ENCODE results near the gene BLZF1. TPM values are rescaled to one million over a fixed set of nuclear protein-coding genes. Genes with fewer than 3 reads are reported as not detected.
A peak's percentile ranks its signal among the peaks of the same experiment; 100 is the strongest.
"Not testable (repeated sequence)": the region's sequence is repeated elsewhere in the genome, so short reads cannot be mapped to it uniquely, and the experiment has no call there.

BLZF1 gene
- total and polyA plus RNA-seq, 4 donors, result 14.9 to 27.3 (median 26.6) TPM

- ATAC-seq (ENCODE audit: low FRiP score) (no peak), DNase-seq (no peak)
- no peaks in the 10 kb centered on the region for H3K27me3 ChIP-seq (ENCODE audit: control insufficient read depth in 1 of 2, insufficient read depth in 2 of 2, low read length in 1 of 2)
- H3K4me1 ChIP-seq (ENCODE audit: control insufficient read depth in 1 of 2, insufficient read depth in 2 of 2, low read length in 2 of 2), result no peaks in the 10 kb centered on the region
- no peak overlapping the region for H3K4me3 ChIP-seq (ENCODE audit: low read length in 2 of 2)
- intact Hi-C loops (cut with DNase I), result no loop called here
- H3K27ac ChIP-seq (ENCODE audit: low read depth in 1 of 2, low read length in 2 of 2), result no peak overlapping the region
- no peaks in the 10 kb centered on the region for H3K9me3 ChIP-seq (ENCODE audit: control insufficient read depth, low read length)
- 100% methylated on average over 1 of the region's 1 CpG for WGBS, 2 donors
- no peaks in the 10 kb centered on the region for H3K36me3 ChIP-seq (ENCODE audit: control insufficient read depth in 1 of 2, insufficient read depth in 2 of 2, low read length in 1 of 2)
These were observed 38.6 kb upstream of the BLZF1 start for GRCh38 chr1:169329383-169329782.

GRCh38 chr1:169330927-169331326 is 37.1 kb upstream of the BLZF1 start:
- intact Hi-C loops (cut with DNase I), result no loop called here
- Histone ChIP-seq H3K27ac (ENCODE audit: low read depth in 1 of 2, low read length in 2 of 2) (no peak overlapping the region), H3K36me3 (ENCODE audit: control insufficient read depth in 1 of 2, insufficient read depth in 2 of 2, low read length in 1 of 2) (peaks cover 0 to 2% of the 10 kb centered on the region in 2 donors), H3K4me1 (ENCODE audit: control insufficient read depth in 1 of 2, insufficient read depth in 2 of 2, low read length in 2 of 2) (no peaks in the 10 kb centered on the region), H3K9me3 (ENCODE audit: control insufficient read depth, low read length) (no peaks in the 10 kb centered on the region), H3K27me3 (ENCODE audit: control insufficient read depth in 1 of 2, insufficient read depth in 2 of 2, low read length in 1 of 2) (no peaks in the 10 kb centered on the region), H3K4me3 (ENCODE audit: low read length in 2 of 2) (no peak overlapping the region)
- no peak for ATAC-seq (ENCODE audit: low FRiP score)
- DNase-seq, result no peak
- 95 to 98% methylated on average over 2 of the region's 2 CpGs for WGBS, 2 donors

GRCh38 chr1:169334727-169335126 is 33.3 kb upstream of the BLZF1 start:
- ATAC-seq (ENCODE audit: low FRiP score); intact Hi-C loops (cut with DNase I); H3K4me1 ChIP-seq (ENCODE audit: control insufficient read depth in 1 of 2, insufficient read depth in 2 of 2, low read length in 2 of 2); H3K27ac ChIP-seq (ENCODE audit: low read depth in 1 of 2, low read length in 2 of 2); H3K36me3 ChIP-seq (ENCODE audit: control insufficient read depth in 1 of 2, insufficient read depth in 2 of 2, low read length in 1 of 2); H3K27me3 ChIP-seq (ENCODE audit: control insufficient read depth in 1 of 2, insufficient read depth in 2 of 2, low read length in 1 of 2); DNase-seq; H3K9me3 ChIP-seq (ENCODE audit: control insufficient read depth, low read length); H3K4me3 ChIP-seq (ENCODE audit: low read length in 2 of 2): not testable (repeated sequence)
- 97 to 99% methylated on average over 3 of the region's 3 CpGs for WGBS, 2 donors

GRCh38 chr1:169336947-169337715 is 30.9 kb upstream of the BLZF1 start:
- DNase-seq, result peak in 1 of 2 donors; percentile 40
- ATAC-seq (ENCODE audit: low FRiP score); H3K4me1 ChIP-seq (ENCODE audit: control insufficient read depth in 1 of 2, insufficient read depth in 2 of 2, low read length in 2 of 2); H3K9me3 ChIP-seq (ENCODE audit: control insufficient read depth, low read length); H3K36me3 ChIP-seq (ENCODE audit: control insufficient read depth in 1 of 2, insufficient read depth in 2 of 2, low read length in 1 of 2); H3K27ac ChIP-seq (ENCODE audit: low read depth in 1 of 2, low read length in 2 of 2); H3K4me3 ChIP-seq (ENCODE audit: low read length in 2 of 2); intact Hi-C loops (cut with DNase I); H3K27me3 ChIP-seq (ENCODE audit: control insufficient read depth in 1 of 2, insufficient read depth in 2 of 2, low read length in 1 of 2): not testable (repeated sequence)
- WGBS, 2 donors, result 98 to 99% methylated on average over 27 to 35 of the region's 35 CpGs

- Histone ChIP-seq H3K27me3 (ENCODE audit: control insufficient read depth in 1 of 2, insufficient read depth in 2 of 2, low read length in 1 of 2) (no peaks in the 10 kb centered on the region), H3K4me3 (ENCODE audit: low read length in 2 of 2) (no peak overlapping the region), H3K27ac (ENCODE audit: low read depth in 1 of 2, low read length in 2 of 2) (no peak overlapping the region), H3K4me1 (ENCODE audit: control insufficient read depth in 1 of 2, insufficient read depth in 2 of 2, low read length in 2 of 2) (no peaks in the 10 kb centered on the region), H3K36me3 (ENCODE audit: control insufficient read depth in 1 of 2, insufficient read depth in 2 of 2, low read length in 1 of 2) (peaks cover 0 to 2% of the 10 kb centered on the region in 2 donors), H3K9me3 (ENCODE audit: control insufficient read depth, low read length) (no peaks in the 10 kb centered on the region)
- intact Hi-C loops (cut with DNase I), result no loop called here
- DNase-seq, result no peak
- WGBS, 2 donors, result 77 to 79% methylated on average over 2 of the region's 2 CpGs
- ATAC-seq (ENCODE audit: low FRiP score), result no peak
These were observed 29.4 kb upstream of the BLZF1 start for GRCh38 chr1:169338617-169339016.

- DNase-seq (no peak), ATAC-seq (ENCODE audit: low FRiP score) (no peak)
- no peaks in the 10 kb centered on the region for H3K9me3 ChIP-seq (ENCODE audit: control insufficient read depth, low read length)
- no peak overlapping the region for H3K4me3 ChIP-seq (ENCODE audit: low read length in 2 of 2)
- no peaks in the 10 kb centered on the region for H3K27me3 ChIP-seq (ENCODE audit: control insufficient read depth in 1 of 2, insufficient read depth in 2 of 2, low read length in 1 of 2)
- intact Hi-C loops (cut with DNase I), result loop anchor here in 1 of 2 donors (10.0 kb wide), 1 partner anchor 235 kb away; the partner anchor contains the start of gene ATP1B1
- no peaks in the 10 kb centered on the region for H3K4me1 ChIP-seq (ENCODE audit: control insufficient read depth in 1 of 2, insufficient read depth in 2 of 2, low read length in 2 of 2)
- H3K36me3 ChIP-seq (ENCODE audit: control insufficient read depth in 1 of 2, insufficient read depth in 2 of 2, low read length in 1 of 2), result peaks cover 0 to 2% of the 10 kb centered on the region in 2 donors
- H3K27ac ChIP-seq (ENCODE audit: low read depth in 1 of 2, low read length in 2 of 2), result no peak overlapping the region
These were observed 28.2 kb upstream of the BLZF1 start for GRCh38 chr1:169339773-169340172.

- Histone ChIP-seq H3K4me1 (ENCODE audit: control insufficient read depth in 1 of 2, insufficient read depth in 2 of 2, low read length in 2 of 2) (no peaks in the 10 kb centered on the region), H3K27me3 (ENCODE audit: control insufficient read depth in 1 of 2, insufficient read depth in 2 of 2, low read length in 1 of 2) (no peaks in the 10 kb centered on the region), H3K4me3 (ENCODE audit: low read length in 2 of 2) (no peak overlapping the region), H3K27ac (ENCODE audit: low read depth in 1 of 2, low read length in 2 of 2) (no peak overlapping the region), H3K9me3 (ENCODE audit: control insufficient read depth, low read length) (no peaks in the 10 kb centered on the region), H3K36me3 (ENCODE audit: control insufficient read depth in 1 of 2, insufficient read depth in 2 of 2, low read length in 1 of 2) (no peaks in the 10 kb centered on the region)
- no peak for ATAC-seq (ENCODE audit: low FRiP score)
- WGBS, 2 donors, result 89 to 95% methylated on average over 5 of the region's 5 CpGs
- no peak for DNase-seq
- intact Hi-C loops (cut with DNase I), result loop anchor here in 1 of 2 donors (10.0 kb wide), 1 partner anchor 236 kb away; the partner anchor contains the start of gene ATP1B1
These were observed 27.1 kb upstream of the BLZF1 start for GRCh38 chr1:169340882-169341281.

- ATAC-seq (ENCODE audit: low FRiP score); DNase-seq; H3K9me3 ChIP-seq (ENCODE audit: control insufficient read depth, low read length); H3K36me3 ChIP-seq (ENCODE audit: control insufficient read depth in 1 of 2, insufficient read depth in 2 of 2, low read length in 1 of 2); H3K4me1 ChIP-seq (ENCODE audit: control insufficient read depth in 1 of 2, insufficient read depth in 2 of 2, low read length in 2 of 2); H3K27ac ChIP-seq (ENCODE audit: low read depth in 1 of 2, low read length in 2 of 2); H3K27me3 ChIP-seq (ENCODE audit: control insufficient read depth in 1 of 2, insufficient read depth in 2 of 2, low read length in 1 of 2); H3K4me3 ChIP-seq (ENCODE audit: low read length in 2 of 2): not testable (repeated sequence)
- 93 to 95% methylated on average over 3 of the region's 3 CpGs for WGBS, 2 donors
- intact Hi-C loops (cut with DNase I), result loop anchor here in 1 of 2 donors (10.0 kb wide), 1 partner anchor 237 kb away; the partner anchor contains the start of gene ATP1B1
These were observed 25.9 kb upstream of the BLZF1 start for GRCh38 chr1:169342096-169342495.

- no peaks in the 10 kb centered on the region for H3K4me1 ChIP-seq (ENCODE audit: control insufficient read depth in 1 of 2, insufficient read depth in 2 of 2, low read length in 2 of 2)
- no peak for ATAC-seq (ENCODE audit: low FRiP score)
- no peaks in the 10 kb centered on the region for H3K9me3 ChIP-seq (ENCODE audit: control insufficient read depth, low read length)
- no peak overlapping the region for H3K4me3 ChIP-seq (ENCODE audit: low read length in 2 of 2)
- no peaks in the 10 kb centered on the region for H3K27me3 ChIP-seq (ENCODE audit: control insufficient read depth in 1 of 2, insufficient read depth in 2 of 2, low read length in 1 of 2)
- 97 to 98% methylated on average over 1 of the region's 1 CpG for WGBS, 2 donors
- no peak overlapping the region for H3K27ac ChIP-seq (ENCODE audit: low read depth in 1 of 2, low read length in 2 of 2)
- no peak for DNase-seq
- intact Hi-C loops (cut with DNase I), result loop anchor here (5.0 to 10.0 kb wide), 3 partner anchors 241 to 1003 kb away; partner anchors contain the start of gene ATP1B1 (in 1 of the 2)
- H3K36me3 ChIP-seq (ENCODE audit: control insufficient read depth in 1 of 2, insufficient read depth in 2 of 2, low read length in 1 of 2), result peaks cover 0 to 2% of the 10 kb centered on the region in 2 donors
These were observed 22.5 kb upstream of the BLZF1 start for GRCh38 chr1:169345511-169345910.

All from aorta (tissue), 5 donors.